Motor neuron (in vitro differentiated cells): ENCODE results near the gene DAND5. TPM values are rescaled to one million over a fixed set of nuclear protein-coding genes. Genes with fewer than 3 reads are reported as not detected.
"Not testable (repeated sequence)": the region's sequence is repeated elsewhere in the genome, so short reads cannot be mapped to it uniquely, and the experiment has no call there.

Experiments
- ATAC-seq, 8 experiments: fragments of 200-7000 bp; cut with Tn5 transposase; replicated peaks in 6 of 8; 2 replicates each; pipeline ENCODE4 v1.8.0; 2021; ENCODE audit warnings: mild to moderate bottlenecking in 8 of 8, moderate library complexity in 8 of 8
- H3K27ac ChIP-seq, 2 donors: fragments of 250-450 bp; sonication (Bioruptor Pico); 2 replicates each; pipeline ENCODE4 v1.9.0; 2021; ENCODE audit warnings: antibody characterized with exemption in 2 of 2, mild to moderate bottlenecking in 2 of 2, moderate library complexity in 1 of 2
- H3K4me1 ChIP-seq, 2 donors: fragments of 250-450 bp; sonication (Bioruptor Pico); replicated peaks in 1 of 2; 2 replicates each; pipeline ENCODE4 v1.6.1; 2021; ENCODE audit warnings: antibody characterized with exemption in 2 of 2, mild to moderate bottlenecking in 2 of 2, moderate library complexity in 1 of 2
- H3K4me3 ChIP-seq, 5 donors: fragments of 250-450 bp; sonication (Bioruptor Pico); 2 replicates each; pipeline ENCODE4 v1.9.0; 2021; ENCODE audit warnings: antibody characterized with exemption in 5 of 5, mild to moderate bottlenecking in 5 of 5, moderate library complexity in 4 of 5
- WGBS, 10 experiments: fragments of 450-650 bp; shearing (Covaris generic); methylation state at CpG; one replicate each; pipeline ENCODE4 v1.0.0; 2022; 5-methylcytosine and 5-hydroxymethylcytosine counted together
- in situ Hi-C, 9 experiments: fragments of 400-800 bp; cut with MboI; loops; one replicate each; pipeline ENCODE4 v1.15.0; 2021; ENCODE audit warnings: low sequenced_read_pairs in 9 of 9, low pct_unique_long_range_greater_than_20kb in 2 of 9; ENCODE audit not compliant: unreplicated experiment in 9 of 9
- total RNA-seq, 8 experiments: library from RNA; unstranded; fragments of 300-600 nt; gene quantifications; 2 replicates each; pipeline versions ENCODE4 v1.2.3 to v1.2.4, GENCODE V29; 2022

DAND5 gene
- total RNA-seq, 8 experiments from 2014 or later = 0.09 to 0.47 (median 0.31) TPM; not detected in 2

GRCh38 chr19:12948612-12949362 lies 20.6 kb upstream of the DAND5 start:
- no peak overlapping the region for H3K27ac ChIP-seq
- ATAC-seq = no peak
- H3K4me3 ChIP-seq = no peak overlapping the region
- in situ Hi-C loops = no loop called here
- 87 to 100% (median 100%) methylated on average over 1 to 8 of the region's 30 CpGs; no CpG with 5 or more reads in 2 of the 10 experiments for WGBS, 10 experiments
- H3K4me1 ChIP-seq = peaks cover 7% of the 10 kb centered on the region in 2 donors

- Histone ChIP-seq H3K4me1 (peaks cover 7% of the 10 kb centered on the region in 2 donors), H3K4me3 (no peak overlapping the region), H3K27ac (no peak overlapping the region)
- no peak for ATAC-seq
- in situ Hi-C loops = no loop called here
- WGBS, 10 experiments = 93 to 100% (median 97%) methylated on average over 1 to 6 of the region's 16 CpGs; no CpG with 5 or more reads in 6 of the 10 experiments
Measured at GRCh38 chr19:12949363-12950283, 19.8 kb upstream of the DAND5 start.

GRCh38 chr19:12952050-12952449 lies 17.3 kb upstream of the DAND5 start:
- in situ Hi-C loops, ATAC-seq, H3K27ac ChIP-seq, H3K4me3 ChIP-seq: not testable (repeated sequence)
- WGBS, 10 experiments = 80 to 100% (median 93%) methylated on average over 1 to 5 of the region's 6 CpGs; no CpG with 5 or more reads in 3 of the 10 experiments
- H3K4me1 ChIP-seq = peaks cover 6 to 10% of the 10 kb centered on the region in 2 donors

GRCh38 chr19:12952488-12953137 lies 16.8 kb upstream of the DAND5 start:
- Histone ChIP-seq H3K27ac (no peak overlapping the region), H3K4me1 (peaks cover 5 to 12% of the 10 kb centered on the region in 2 donors), H3K4me3 (no peak overlapping the region)
- in situ Hi-C loops = no loop called here
- WGBS, 10 experiments = 43 to 100% (median 87%) methylated on average over 2 to 9 of the region's 12 CpGs; no CpG with 5 or more reads in 3 of the 10 experiments
- no peak for ATAC-seq

- Histone ChIP-seq H3K27ac (no peak overlapping the region), H3K4me3 (no peak overlapping the region), H3K4me1 (peaks cover 5 to 12% of the 10 kb centered on the region in 2 donors)
- no peak for ATAC-seq
- in situ Hi-C loops = no loop called here
- WGBS, 10 experiments = 32 to 100% (median 84%) methylated on average over 1 to 5 of the region's 11 CpGs; no CpG with 5 or more reads in 3 of the 10 experiments
Measured at GRCh38 chr19:12953138-12953798, 16.1 kb upstream of the DAND5 start.

GRCh38 chr19:12953799-12954611 lies 15.4 kb upstream of the DAND5 start:
- Histone ChIP-seq H3K4me3 (no peak overlapping the region), H3K4me1 (peaks cover 5 to 12% of the 10 kb centered on the region in 2 donors), H3K27ac (no peak overlapping the region)
- WGBS, 10 experiments = 63 to 94% (median 80%) methylated on average over 1 to 5 of the region's 12 CpGs; no CpG with 5 or more reads in 5 of the 10 experiments
- no peak for ATAC-seq
- in situ Hi-C loops = no loop called here

GRCh38 chr19:12954612-12954962 lies 14.8 kb upstream of the DAND5 start:
- no peak overlapping the region for H3K4me3 ChIP-seq

GRCh38 chr19:12955575-12955974 lies 13.8 kb upstream of the DAND5 start:
- ATAC-seq, H3K27ac ChIP-seq, in situ Hi-C loops, H3K4me3 ChIP-seq: not testable (repeated sequence)
- 80 to 100% (median 97%) methylated on average over 1 to 6 of the region's 9 CpGs; no CpG with 5 or more reads in 5 of the 10 experiments for whole genome bisulfite sequencing, 10 experiments
- H3K4me1 ChIP-seq = peaks cover 5 to 12% of the 10 kb centered on the region in 2 donors

More at GRCh38 chr19:12954612-12954962, 14.8 kb upstream of the DAND5 start:
- H3K27ac ChIP-seq = no peak overlapping the region
- no peak for ATAC-seq
- peaks cover 5 to 12% of the 10 kb centered on the region in 2 donors for H3K4me1 ChIP-seq
- in situ Hi-C loops = no loop called here
- 0 to 80% methylated on average over 1 of the region's 1 CpG; no CpG with 5 or more reads in 8 of the 10 experiments for WGBS, 10 experiments

GRCh38 chr19:12955996-12956395 lies 13.4 kb upstream of the DAND5 start:
- 10 to 80% (median 71%) methylated on average over 3 to 11 of the region's 12 CpGs; no CpG with 5 or more reads in 3 of the 10 experiments for WGBS, 10 experiments
- peak overlapping the region; percentile 88 to 99 (median 98) for H3K4me3 ChIP-seq
- ATAC-seq = no peak
- in situ Hi-C loops = no loop called here
- peaks cover 5 to 12% of the 10 kb centered on the region in 2 donors for H3K4me1 ChIP-seq
- H3K27ac ChIP-seq = no peak overlapping the region

GRCh38 chr19:12956446-12957388 lies 12.7 kb upstream of the DAND5 start, which contains the start of gene GADD45GIP1:
TSS of gene GADD45GIP1 (minus strand) at chr19:12957223. CDS start at chr19:12957212, 11 bp downstream.
- peak within 1 kb of the TSS; percentile 83 to 97 for H3K27ac ChIP-seq
- WGBS, 10 experiments = 0 to 13% (median 2%) methylated on average over 1 to 27 of the region's 84 CpGs; no CpG with 5 or more reads in 2 of the 10 experiments
- ATAC-seq = peak; percentile 89 to 95 (median 93)
- in situ Hi-C loops = no loop called here
- peak within 1 kb of the TSS; percentile 88 to 99 (median 98) for H3K4me3 ChIP-seq
- peaks cover 5 to 12% of the 10 kb centered on the region in 2 donors for H3K4me1 ChIP-seq
